Nephron progenitor cell (in vitro differentiated cells): ENCODE data around the gene IQUB.

Experiments used
- DNase-seq: peaks from one replicate; pipeline ENCODE4 v3.0.0; 2021
- H3K27ac Mint-ChIP-seq: 2 replicates; pipeline ENCODE4 v1.8.0; 2021; ENCODE audit warnings: mild to moderate bottlenecking, moderate library complexity, mixed read lengths
- H3K27me3 Mint-ChIP-seq: 2 replicates; pipeline ENCODE4 v1.8.0; 2021; ENCODE audit warnings: mild to moderate bottlenecking, low read depth, mixed read lengths; ENCODE audit not compliant: poor library complexity
- H3K36me3 Mint-ChIP-seq: 2 replicates; pipeline ENCODE4 v1.8.0; 2021; ENCODE audit warnings: low read depth, mixed read lengths
- H3K4me1 Mint-ChIP-seq: 2 replicates; pipeline ENCODE4 v1.8.0; 2021; ENCODE audit warnings: mixed read lengths
- H3K4me3 Mint-ChIP-seq: 2 replicates; pipeline ENCODE4 v1.8.0; 2021; ENCODE audit warnings: mild to moderate bottlenecking, moderate library complexity, mixed read lengths
- H3K9me3 Mint-ChIP-seq: 2 replicates; pipeline ENCODE4 v1.8.0; 2021; ENCODE audit warnings: mild to moderate bottlenecking, moderate library complexity, mixed read lengths
- CTCF ChIP-seq: fragments of 200-600 bp; sonication (generic); IDR thresholded peaks from 2 replicates; pipeline ENCODE4 v1.5.0; 2021; ENCODE audit warnings: antibody characterized with exemption

Gene IQUB

GRCh38 chr7:123569352-123570010 is 35.1 kb upstream of the IQUB start:
- no peak overlapping the region for H3K4me3 Mint-ChIP-seq
- no peak for DNase-seq
- H3K27me3 Mint-ChIP-seq = no peaks in the 10 kb centered on the region
- no peaks in the 10 kb centered on the region for H3K36me3 Mint-ChIP-seq
- no peak overlapping the region for H3K27ac Mint-ChIP-seq
- H3K9me3 Mint-ChIP-seq = no peaks in the 10 kb centered on the region
- no peak for TF ChIP-seq CTCF
- H3K4me1 Mint-ChIP-seq = peaks cover 20% of the 10 kb centered on the region

DNA sequence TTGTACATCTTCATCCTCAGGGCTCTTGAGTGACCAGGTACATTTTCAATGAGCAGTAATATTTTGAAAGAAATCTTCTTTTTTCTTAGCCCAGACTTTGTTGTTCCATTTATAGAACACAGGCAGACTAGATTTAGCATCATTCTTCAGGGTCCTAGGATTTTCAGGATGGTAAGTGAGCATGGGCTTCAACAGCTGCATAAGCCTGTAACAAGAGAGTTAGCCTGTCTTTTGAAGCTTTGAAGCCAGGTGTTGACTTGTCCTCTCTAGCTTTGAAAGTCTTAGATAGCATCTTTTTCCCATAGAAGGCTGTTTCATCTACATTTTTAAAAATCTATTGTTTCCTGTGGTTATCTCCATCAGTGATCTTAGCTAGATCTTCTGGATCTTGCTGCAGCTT is 27.7 kb upstream of the IQUB start:
- Mint-ChIP-seq H3K4me1 (peaks cover 7% of the 10 kb centered on the region), H3K27ac (no peak overlapping the region), H3K4me3 (no peak overlapping the region), H3K27me3 (peaks cover 5% of the 10 kb centered on the region), H3K9me3 (no peaks in the 10 kb centered on the region), H3K36me3 (no peaks in the 10 kb centered on the region)
- no peak for TF ChIP-seq CTCF
- no peak for DNase-seq

DNA sequence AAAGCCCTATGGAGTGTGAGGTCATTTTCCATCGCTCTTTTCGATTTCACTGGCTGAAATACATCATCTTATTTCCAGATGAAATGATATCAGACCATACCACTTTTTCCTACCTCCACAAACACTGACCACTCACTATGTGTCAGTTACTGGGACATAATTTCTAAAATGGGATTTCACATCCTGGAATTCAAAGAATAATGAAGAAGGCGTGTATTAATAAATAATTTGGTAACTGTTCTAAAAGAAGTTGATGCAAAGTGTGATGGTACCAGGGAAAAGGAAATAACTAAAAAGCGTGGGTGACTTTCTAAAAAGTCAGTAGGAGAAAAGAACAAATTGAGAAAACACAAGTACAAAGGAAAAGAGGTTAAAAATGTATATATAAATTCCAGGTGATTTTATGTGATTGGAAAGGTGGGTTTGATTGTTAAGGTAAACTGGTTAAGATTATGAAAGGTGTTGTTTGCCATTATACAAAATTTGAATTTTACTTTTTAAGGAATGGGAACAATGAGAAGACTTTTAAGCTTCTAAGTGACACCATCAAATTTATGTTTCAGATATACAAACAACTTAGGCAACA is 24.0 kb upstream of the IQUB start:
- no peaks in the 10 kb centered on the region for H3K9me3 Mint-ChIP-seq
- peaks cover 8% of the 10 kb centered on the region for H3K4me1 Mint-ChIP-seq
- H3K27ac Mint-ChIP-seq = no peak overlapping the region
- peaks cover 4% of the 10 kb centered on the region for H3K36me3 Mint-ChIP-seq
- H3K4me3 Mint-ChIP-seq = no peak overlapping the region
- no peak for TF ChIP-seq CTCF
- no peak for DNase-seq
- H3K27me3 Mint-ChIP-seq = peaks cover 5% of the 10 kb centered on the region

DNA sequence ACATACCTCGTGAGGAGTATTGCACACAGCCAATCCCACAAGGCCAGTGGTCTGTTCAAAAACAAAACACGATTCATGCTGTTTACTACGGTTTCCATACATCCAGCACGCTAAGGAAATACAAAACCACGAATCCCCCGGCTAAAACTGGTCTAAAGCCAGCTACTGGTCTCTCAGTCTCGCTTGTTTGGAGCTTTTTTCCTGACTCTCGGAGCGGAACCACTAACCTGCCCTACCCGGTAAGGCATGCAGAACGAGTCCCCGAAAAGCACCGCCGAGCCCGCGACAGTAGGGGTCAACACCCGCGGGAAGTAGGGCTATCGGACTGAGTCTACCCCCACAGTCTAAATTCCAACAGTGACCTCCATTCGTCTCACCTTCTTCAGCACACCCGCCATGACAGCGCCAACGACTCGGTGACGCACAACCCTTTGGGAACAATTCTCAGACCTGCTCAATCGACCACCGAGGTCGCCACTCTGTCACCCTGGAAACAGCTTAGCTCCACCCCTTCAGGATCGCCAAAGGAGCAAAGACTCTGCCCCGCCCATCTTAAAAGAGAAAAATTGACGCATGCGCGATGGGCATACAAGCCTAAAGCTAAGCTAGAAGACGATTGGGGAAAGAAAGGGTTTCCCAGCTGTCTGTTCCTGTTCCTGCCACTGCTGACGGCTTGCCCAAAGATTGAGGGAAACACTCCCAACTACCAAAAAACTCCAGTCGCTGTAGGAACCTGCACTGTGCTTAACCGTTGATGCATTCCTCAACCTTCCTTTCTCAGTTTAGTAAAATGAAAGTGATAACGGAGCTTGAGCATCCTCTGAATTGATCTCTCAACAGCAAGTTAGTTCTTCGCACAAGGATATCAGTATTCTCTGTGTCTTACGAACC is 23.2 kb upstream of the IQUB start, which contains the start of gene NDUFA5:
Gene NDUFA5 (minus strand): TSS at position 421 of the 891 bp plus-strand sequence. CDS start 23 bp downstream, at position 398.
- no peak within 1 kb of the TSS for H3K27ac Mint-ChIP-seq
- H3K4me1 Mint-ChIP-seq = peaks cover 12% of the 10 kb centered on the region
- H3K27me3 Mint-ChIP-seq = peaks cover 5% of the 10 kb centered on the region
- H3K36me3 Mint-ChIP-seq = peaks cover 11% of the 10 kb centered on the region
- H3K9me3 Mint-ChIP-seq = no peaks in the 10 kb centered on the region
- DNase-seq = peak; percentile 96
- no peak for TF ChIP-seq CTCF
- no peak within 1 kb of the TSS for H3K4me3 Mint-ChIP-seq

DNA sequence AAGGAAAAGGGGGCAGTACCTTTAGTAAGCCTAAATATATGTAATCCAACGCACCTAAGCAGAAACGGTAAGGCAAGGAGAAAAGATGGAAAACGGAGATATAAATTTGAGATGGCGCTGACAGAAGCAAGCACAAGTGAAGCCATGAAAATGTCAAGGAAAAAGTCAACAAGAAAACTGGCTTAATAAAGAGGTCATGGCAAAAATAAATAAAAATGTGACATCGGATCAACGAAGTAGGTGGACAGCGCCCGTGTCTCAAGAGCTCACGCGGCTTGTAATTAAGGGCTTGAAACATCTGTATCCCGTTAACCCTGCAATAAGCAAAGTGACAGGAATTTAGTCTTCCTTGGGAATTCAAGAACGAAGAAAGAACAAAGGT is 22.6 kb upstream of the IQUB start:
- no peaks in the 10 kb centered on the region for H3K9me3 Mint-ChIP-seq
- peaks cover 18% of the 10 kb centered on the region for H3K36me3 Mint-ChIP-seq
- peaks cover 12% of the 10 kb centered on the region for H3K4me1 Mint-ChIP-seq
- DNase-seq = no peak
- no peak overlapping the region for H3K4me3 Mint-ChIP-seq
- H3K27me3 Mint-ChIP-seq = peaks cover 5% of the 10 kb centered on the region
- TF ChIP-seq CTCF = no peak
- H3K27ac Mint-ChIP-seq = no peak overlapping the region
